ENCODE results near the gene TRIM7.

Gene TRIM7

DNA sequence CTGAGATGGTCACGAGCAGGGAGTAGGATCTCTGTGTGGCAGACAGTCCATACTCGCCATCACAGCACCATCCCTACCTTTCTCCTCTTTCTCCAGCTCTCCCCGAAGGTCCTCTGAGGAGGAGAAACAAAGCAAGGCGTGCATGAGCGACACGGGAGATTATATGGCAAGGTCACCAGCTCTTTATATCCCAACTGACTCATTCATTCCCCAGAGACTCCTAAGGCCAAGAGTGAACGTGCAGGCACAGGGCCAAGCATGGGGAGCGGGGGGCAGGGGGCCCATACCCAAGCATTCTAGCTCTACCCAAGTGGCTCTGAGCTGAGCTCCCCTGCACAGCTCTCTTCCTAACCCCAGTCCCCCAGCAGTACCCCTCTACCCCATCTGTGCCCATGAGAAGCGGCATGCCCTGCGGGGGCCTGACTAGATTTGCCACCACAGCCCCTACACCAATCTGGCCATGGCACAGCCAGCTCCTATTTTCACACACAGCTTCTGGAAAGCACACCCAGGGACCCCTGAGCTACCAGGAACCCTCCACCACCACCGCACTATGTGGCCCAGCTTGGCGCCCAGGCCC lies 6.8 kb downstream of the TRIM7 start:
- peak overlapping the region; percentile 34 for H3K4me2 ChIP-seq (ENCODE audit: low read length)
- no peaks in the 10 kb centered on the region for H3K9me2 ChIP-seq (replicated peaks; ENCODE audit: control insufficient read depth, low read length)
- H3K79me2 ChIP-seq (ENCODE audit: control insufficient read depth, low read length) = no peaks in the 10 kb centered on the region
- H3K4me1 ChIP-seq (ENCODE audit: control insufficient read depth, low read length) = peaks cover 33% of the 10 kb centered on the region
- no peak for TF ChIP-seq EZH2phosphoT487 (IDR thresholded peaks at IDR 0.05; ENCODE audit: borderline replicate concordance, low read length)
- TF ChIP-seq, protein P1, sequence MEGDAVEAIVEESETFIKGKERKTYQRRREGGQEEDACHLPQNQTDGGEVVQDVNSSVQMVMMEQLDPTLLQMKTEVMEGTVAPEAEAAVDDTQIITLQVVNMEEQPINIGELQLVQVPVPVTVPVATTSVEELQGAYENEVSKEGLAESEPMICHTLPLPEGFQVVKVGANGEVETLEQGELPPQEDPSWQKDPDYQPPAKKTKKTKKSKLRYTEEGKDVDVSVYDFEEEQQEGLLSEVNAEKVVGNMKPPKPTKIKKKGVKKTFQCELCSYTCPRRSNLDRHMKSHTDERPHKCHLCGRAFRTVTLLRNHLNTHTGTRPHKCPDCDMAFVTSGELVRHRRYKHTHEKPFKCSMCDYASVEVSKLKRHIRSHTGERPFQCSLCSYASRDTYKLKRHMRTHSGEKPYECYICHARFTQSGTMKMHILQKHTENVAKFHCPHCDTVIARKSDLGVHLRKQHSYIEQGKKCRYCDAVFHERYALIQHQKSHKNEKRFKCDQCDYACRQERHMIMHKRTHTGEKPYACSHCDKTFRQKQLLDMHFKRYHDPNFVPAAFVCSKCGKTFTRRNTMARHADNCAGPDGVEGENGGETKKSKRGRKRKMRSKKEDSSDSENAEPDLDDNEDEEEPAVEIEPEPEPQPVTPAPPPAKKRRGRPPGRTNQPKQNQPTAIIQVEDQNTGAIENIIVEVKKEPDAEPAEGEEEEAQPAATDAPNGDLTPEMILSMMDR (IDR thresholded peaks at IDR 0.05; ENCODE audit: low read depth, low read length, poor library complexity, severe bottlenecking) = no peak
- no peak overlapping the region for H3K27ac ChIP-seq (ENCODE audit: low read depth, low read length)
- H3K36me3 ChIP-seq (ENCODE audit: control insufficient read depth, low read length) = no peaks in the 10 kb centered on the region
- no peaks in the 10 kb centered on the region for H4K20me1 ChIP-seq (ENCODE audit: control insufficient read depth, insufficient read depth, low read depth, low read length)
- peaks cover 16% of the 10 kb centered on the region for H3F3A ChIP-seq (ENCODE audit: control insufficient read depth, insufficient read depth)
- H3K9me3 ChIP-seq (ENCODE audit: control insufficient read depth, insufficient read depth, low read length) = no peaks in the 10 kb centered on the region
- peaks cover 29% of the 10 kb centered on the region for H3K27me3 ChIP-seq (ENCODE audit: control insufficient read depth, low read length)
- H3K4me3 ChIP-seq (ENCODE audit: low read length) = 0 out of 2 replicates have a peak overlapping the region, but pooled peaks have one; percentile 26

DNA sequence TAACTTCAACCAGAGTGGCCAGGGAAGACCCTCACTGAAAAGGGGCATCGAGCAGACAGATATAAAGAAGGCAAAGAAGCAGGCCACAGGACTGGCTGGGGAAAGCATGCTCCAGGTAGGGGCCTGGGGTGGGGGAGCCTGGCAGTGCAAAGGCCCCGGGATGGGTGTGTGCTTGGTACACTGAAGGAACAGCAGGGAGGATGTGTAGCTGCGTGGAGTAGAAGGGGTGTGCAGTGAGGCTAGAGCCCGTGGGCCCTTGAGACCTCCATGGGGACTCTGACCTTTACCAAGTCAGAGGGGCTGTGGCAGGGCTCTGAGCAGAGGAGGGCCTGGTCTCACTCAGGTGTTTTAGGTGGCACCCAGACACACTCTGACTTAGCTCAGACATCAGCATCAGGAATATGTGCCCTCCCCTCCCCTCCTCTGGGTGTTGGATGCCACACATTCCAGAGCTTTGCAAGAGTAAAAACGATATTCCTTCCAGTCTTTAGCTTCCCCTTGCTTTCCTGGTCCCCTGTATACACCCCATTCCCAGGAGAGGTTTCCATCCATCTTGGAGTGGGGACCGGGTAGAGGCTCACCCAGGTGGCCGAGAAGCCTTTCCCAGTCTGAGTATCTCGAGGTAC lies 7.6 kb downstream of the TRIM7 start:
- peaks cover 40% of the 10 kb centered on the region for H3K4me1 ChIP-seq (ENCODE audit: control insufficient read depth, low read length)

DNA sequence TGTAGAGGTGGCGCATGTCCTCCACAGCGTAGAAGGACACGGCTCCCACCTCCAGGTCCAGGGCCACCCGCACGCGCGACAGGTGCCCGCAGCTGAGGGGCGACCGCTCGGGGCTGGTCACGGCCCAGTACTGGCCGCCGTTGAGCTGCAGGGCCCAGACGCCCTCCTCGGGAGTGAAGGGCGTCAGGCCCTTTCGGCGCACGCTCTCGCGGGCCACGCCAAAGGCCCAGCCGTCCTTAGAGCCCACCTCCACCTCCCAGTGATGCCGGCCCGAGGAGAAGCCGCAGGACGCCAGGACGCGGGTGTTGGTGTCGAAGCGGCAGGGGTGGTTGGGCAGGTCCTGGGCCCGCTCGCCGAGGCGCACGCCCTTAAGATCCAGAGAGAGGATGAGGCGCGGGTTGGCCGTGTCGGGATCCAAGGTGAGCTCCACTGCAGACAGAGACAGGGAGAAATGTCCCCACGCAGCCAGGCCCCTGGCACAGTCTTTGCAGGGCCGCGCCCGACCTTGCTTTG lies 9.7 kb downstream of the TRIM7 start:
- Histone ChIP-seq H3K27ac (ENCODE audit: low read depth, low read length) (no peak overlapping the region), H3K27me3 (ENCODE audit: control insufficient read depth, low read length) (peaks cover 7% of the 10 kb centered on the region), H4K20me1 (ENCODE audit: control insufficient read depth, insufficient read depth, low read depth, low read length) (no peaks in the 10 kb centered on the region), H3K9me2 (replicated peaks; ENCODE audit: control insufficient read depth, low read length) (no peaks in the 10 kb centered on the region), H3K79me2 (ENCODE audit: control insufficient read depth, low read length) (peaks cover 9% of the 10 kb centered on the region), H3K4me1 (ENCODE audit: control insufficient read depth, low read length) (peaks cover 34% of the 10 kb centered on the region), H3F3A (ENCODE audit: control insufficient read depth, insufficient read depth) (peaks cover 14% of the 10 kb centered on the region), H3K9me3 (ENCODE audit: control insufficient read depth, insufficient read depth, low read length) (no peaks in the 10 kb centered on the region), H3K4me3 (ENCODE audit: low read length) (no peak overlapping the region), H3K4me2 (ENCODE audit: low read length) (no peak overlapping the region), H3K36me3 (ENCODE audit: control insufficient read depth, low read length) (no peaks in the 10 kb centered on the region)
- TF ChIP-seq, protein P1 (IDR thresholded peaks at IDR 0.05; ENCODE audit: low read depth, low read length, poor library complexity, severe bottlenecking) = no peak
- TF ChIP-seq EZH2phosphoT487 (IDR thresholded peaks at IDR 0.05; ENCODE audit: borderline replicate concordance, low read length) = no peak

More for the DNA sequence above, 7.6 kb downstream of the TRIM7 start:
- Histone ChIP-seq H4K20me1 (ENCODE audit: control insufficient read depth, insufficient read depth, low read depth, low read length) (no peaks in the 10 kb centered on the region), H3F3A (ENCODE audit: control insufficient read depth, insufficient read depth) (peaks cover 21% of the 10 kb centered on the region), H3K79me2 (ENCODE audit: control insufficient read depth, low read length) (peaks cover 6% of the 10 kb centered on the region), H3K27ac (ENCODE audit: low read depth, low read length) (no peak overlapping the region), H3K36me3 (ENCODE audit: control insufficient read depth, low read length) (no peaks in the 10 kb centered on the region), H3K4me3 (ENCODE audit: low read length) (no peak overlapping the region), H3K9me3 (ENCODE audit: control insufficient read depth, insufficient read depth, low read length) (no peaks in the 10 kb centered on the region), H3K27me3 (ENCODE audit: control insufficient read depth, low read length) (peaks cover 23% of the 10 kb centered on the region), H3K9me2 (replicated peaks; ENCODE audit: control insufficient read depth, low read length) (no peaks in the 10 kb centered on the region), H3K4me2 (ENCODE audit: low read length) (no peak overlapping the region)
- TF ChIP-seq EZH2phosphoT487 (IDR thresholded peaks at IDR 0.05; ENCODE audit: borderline replicate concordance, low read length) = no peak
- TF ChIP-seq, protein P1 (IDR thresholded peaks at IDR 0.05; ENCODE audit: low read depth, low read length, poor library complexity, severe bottlenecking) = no peak
